Mammary epithelial cell (primary cell): ENCODE measurements around the gene TRIM38.

ENCODE experiments used
- CTCF ChIP-seq, 2 donors: IDR thresholded peaks in 1 of 2; conservative IDR thresholded peaks in 1 of 2; 2 replicates each; pipeline ENCODE4 v1.5.1; 2011 to 2012; ENCODE audit warnings: inconsistent platforms in 2 of 2, low read length in 2 of 2, mild to moderate bottlenecking in 2 of 2, control low read depth in 1 of 2, low read depth in 1 of 2; ENCODE audit not compliant: insufficient read depth in 1 of 2; ENCODE audit errors: extremely low read depth in 1 of 2
- EZH2 ChIP-seq: IDR thresholded peaks from 2 replicates; pipeline ENCODE4 v1.6.1; 2012; ENCODE audit warnings: low read length, inconsistent platforms, borderline replicate concordance

GRCh38 chr6:26027491-26028211 lies 65.0 kb downstream of the TRIM38 start:
- TF ChIP-seq CTCF (conservative IDR thresholded peaks at IDR 0.05 in 1 of 2, IDR thresholded peaks at IDR 0.05 in 1 of 2; ENCODE audit: extremely low read depth in 1 of 2, insufficient read depth in 1 of 2, low read depth in 1 of 2, low read length in 2 of 2): no peak
- TF ChIP-seq EZH2: no peak
